Testis (tissue), 3 donors: Measurements from ENCODE around the gene GPR152. TPM values are rescaled to one million over a fixed set of nuclear protein-coding genes. Genes with fewer than 3 reads are reported as not detected.

Source experiments
- DNase-seq: peaks from one replicate; pipeline ENCODE4 v3.0.0-alpha.2; 2019
- H3K27ac ChIP-seq, 2 donors: fragments of 200-600 bp; sonication (generic); one replicate each; pipeline ENCODE4 v1.5.1; 2019
- H3K27me3 ChIP-seq: fragments of 200-600 bp; sonication (generic); one replicate; pipeline ENCODE4 v1.5.1; 2019
- H3K36me3 ChIP-seq: fragments of 200-600 bp; sonication (generic); one replicate; pipeline ENCODE4 v1.5.1; 2017; ENCODE audit warnings: low read depth; ENCODE audit errors: missing control alignments
- H3K4me1 ChIP-seq: fragments of 200-600 bp; sonication (generic); one replicate; pipeline ENCODE4 v1.5.1; 2019
- H3K4me3 ChIP-seq, 2 donors: fragments of 200-600 bp; sonication (generic); one replicate each; pipeline ENCODE4 v1.5.1; 2017 to 2019
- H3K9me3 ChIP-seq: fragments of 200-600 bp; sonication (generic); one replicate; pipeline ENCODE4 v1.5.1; 2017
- CTCF ChIP-seq, 3 experiments: fragments of 450-650 bp in 2 of 3; fragments of 200-600 bp in 1 of 3; sonication (generic) in 1 of 3; IDR thresholded peaks; one replicate each; pipeline ENCODE4 v1.5.1; 2016 to 2019; ENCODE audit warnings: antibody characterized with exemption in 3 of 3, mild to moderate bottlenecking in 2 of 3, moderate library complexity in 1 of 3
- POLR2A ChIP-seq: fragments of 450-650 bp; IDR thresholded peaks from one replicate; pipeline ENCODE4 v1.6.1; 2017; ENCODE audit warnings: antibody characterized with exemption, mild to moderate bottlenecking, moderate library complexity
- WGBS, 2 donors: methylation state at CpG; one replicate each; pipeline ENCODE4 v1.1.5; 2018; 5-methylcytosine and 5-hydroxymethylcytosine counted together
- intact Hi-C: fragments of 100-400 bp; cut with DNase I; formaldehyde crosslinking; loops from one replicate; pipeline ENCODE4 v1.15.1; 2023; ENCODE audit warnings: low total_unique reads
- polyA plus RNA-seq: library from polyadenylated mRNA; stranded (reverse); fragments of 350-450 nt; fragmentation: Illumina TruSeq; extraction: RNeasy Lipid Tissue Mini Kit (QIAGEN cat#74804); gene quantifications from one replicate; pipeline ENCODE4 v1.2.3, GENCODE V29; 2014; ENCODE audit warnings: low read depth, low replicate concordance; ENCODE audit not compliant: insufficient read depth
- total RNA-seq, 2 donors: library from RNA; depleted of rRNA; stranded (reverse); fragments of >200 nt; gene quantifications; one replicate each; pipeline ENCODE4 v1.2.3, GENCODE V29; 2016

The GPR152 gene
- total and polyA plus RNA-seq, 3 donors from 2014 or later, result not detected

GRCh38 chr11:67470337-67471002, 17.9 kb upstream of the GPR152 start:
- no peak for TF ChIP-seq POLR2A
- no peak for TF ChIP-seq CTCF (IDR thresholded peaks at IDR 0.05)
- intact Hi-C loops, result no loop called here
- Histone ChIP-seq H3K36me3 (no peaks in the 10 kb centered on the region), H3K27me3 (no peaks in the 10 kb centered on the region), H3K4me1 (peaks cover 9% of the 10 kb centered on the region), H3K27ac (no peak overlapping the region), H3K9me3 (no peaks in the 10 kb centered on the region), H3K4me3 (no peak overlapping the region)
- no peak for DNase-seq
- WGBS, 2 donors, result 62 to 72% methylated on average over 8 of the region's 8 CpGs

DNA sequence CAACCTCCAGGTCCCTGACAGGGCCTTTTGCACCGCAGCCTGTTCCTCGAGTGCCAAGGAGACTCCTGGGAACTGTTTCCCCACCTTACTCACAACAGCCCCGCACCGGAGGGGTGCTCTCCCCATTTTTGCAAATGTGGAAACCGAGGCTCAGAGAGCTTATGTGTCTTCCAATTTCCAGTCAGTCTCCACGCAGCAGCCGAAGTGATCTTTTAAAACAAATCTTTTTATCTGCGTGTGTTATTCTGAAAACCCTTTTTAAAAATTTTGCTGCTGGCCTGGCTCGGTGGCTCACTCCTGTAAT, 16.9 kb upstream of the GPR152 start:
- H3K4me1 ChIP-seq, result peaks cover 9% of the 10 kb centered on the region
- intact Hi-C loops, result no loop called here
- 1 to 7% methylated on average over 9 of the region's 9 CpGs for WGBS, 2 donors
- no peaks in the 10 kb centered on the region for H3K27me3 ChIP-seq
- DNase-seq, result no peak
- peak overlapping the region; percentile 77 to 90 for H3K4me3 ChIP-seq
- no peak for TF ChIP-seq CTCF (IDR thresholded peaks at IDR 0.05)
- no peak for TF ChIP-seq POLR2A
- H3K36me3 ChIP-seq, result no peaks in the 10 kb centered on the region
- H3K9me3 ChIP-seq, result no peaks in the 10 kb centered on the region
- peak overlapping the region; percentile 86 to 91 for H3K27ac ChIP-seq

DNA sequence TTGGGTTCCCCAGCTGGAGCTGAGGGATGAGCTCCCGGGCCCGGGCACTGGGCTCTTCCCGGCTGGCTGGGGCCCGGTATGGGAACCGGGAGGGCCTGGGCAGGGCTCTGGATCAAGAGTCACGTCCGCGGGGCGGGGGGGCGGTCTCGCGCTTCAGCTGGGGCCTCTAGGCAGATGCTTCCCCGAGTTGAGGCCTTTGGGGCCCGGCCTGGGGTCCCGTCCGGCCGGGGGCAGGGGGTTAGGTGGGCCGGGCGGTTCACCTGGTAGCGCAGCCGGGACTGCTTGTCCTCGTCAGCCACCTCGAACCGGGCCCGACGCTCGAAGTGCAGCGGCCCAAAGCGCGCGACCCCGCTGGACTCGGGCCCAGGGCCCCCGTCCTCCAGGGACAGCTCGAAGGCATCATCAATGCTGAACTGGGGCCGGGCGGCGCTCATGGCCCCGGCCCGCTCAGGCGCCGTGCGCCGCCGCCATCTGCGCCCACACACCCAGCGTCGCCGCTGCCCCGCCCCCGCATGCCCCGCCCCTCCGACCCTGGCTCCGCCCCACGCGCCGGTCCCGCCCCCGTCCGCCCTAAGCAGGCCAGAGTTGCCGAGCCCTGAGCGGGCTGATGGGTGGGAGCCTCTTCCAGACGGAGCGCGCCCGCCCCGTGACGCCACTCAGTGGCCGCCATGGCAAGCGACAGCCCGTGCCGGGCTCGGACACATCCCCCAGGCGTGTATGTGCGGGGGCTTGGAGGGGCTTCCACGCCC, 16.4 kb upstream of the GPR152 start, which contains the start of gene TMEM134:
TSS of gene TMEM134 (minus strand) at position 493 of the 749 bp plus-strand sequence. CDS start at position 434, 59 bp downstream.
- Histone ChIP-seq H3K36me3 (no peaks in the 10 kb centered on the region), H3K4me3 (peak within 1 kb of the TSS; percentile 77 to 90), H3K27ac (peak within 1 kb of the TSS; percentile 86 to 91), H3K4me1 (peaks cover 12% of the 10 kb centered on the region), H3K27me3 (no peaks in the 10 kb centered on the region), H3K9me3 (no peaks in the 10 kb centered on the region)
- DNase-seq, result peak; percentile 94
- TF ChIP-seq CTCF (IDR thresholded peaks at IDR 0.05) (peak in 2 of 3 experiments; percentile 27 to 38), POLR2A (no peak)
- 1% methylated on average over 48 of the region's 76 CpGs; no CpG with 5 or more reads in 1 of the 2 donors for WGBS, 2 donors
- intact Hi-C loops, result no loop called here

DNA sequence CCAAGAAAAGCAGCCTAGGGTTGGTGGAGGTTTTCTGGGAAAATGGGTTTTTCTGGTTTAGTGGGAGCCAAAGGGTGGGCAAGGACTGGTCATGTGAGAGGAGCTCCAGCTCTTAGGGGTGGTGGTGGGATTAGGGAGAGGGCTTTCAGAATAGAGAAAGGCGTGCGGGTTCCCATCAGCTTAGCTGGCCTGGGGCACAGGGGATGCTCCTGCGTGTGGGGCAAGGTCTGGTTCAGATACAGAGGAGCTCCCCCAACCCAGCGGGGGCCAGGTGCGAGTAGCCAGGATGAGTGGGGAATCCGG, 15.9 kb upstream of the GPR152 start:
- Histone ChIP-seq H3K4me1 (peaks cover 12% of the 10 kb centered on the region), H3K36me3 (no peaks in the 10 kb centered on the region), H3K4me3 (peak overlapping the region; percentile 77 to 90), H3K9me3 (no peaks in the 10 kb centered on the region), H3K27ac (peak overlapping the region; percentile 68 to 91), H3K27me3 (no peaks in the 10 kb centered on the region)
- DNase-seq, result no peak
- TF ChIP-seq CTCF (IDR thresholded peaks at IDR 0.05) (no peak), POLR2A (no peak)
- WGBS, 2 donors, result 0 to 2% methylated on average over 5 to 6 of the region's 6 CpGs
- intact Hi-C loops, result no loop called here
